Brain microvascular endothelial cell (primary cell): Measurements from ENCODE around the gene BRICD5.

Experiments
- DNase-seq: peaks from one replicate; pipeline ENCODE4 v3.0.0-alpha.2; 2020
- H3K27ac ChIP-seq: fragments of 250-450 bp; sonication (Bioruptor Pico); 2 replicates; pipeline ENCODE4 v1.5.1; 2020; ENCODE audit warnings: mild to moderate bottlenecking, moderate library complexity
- H3K27me3 ChIP-seq: fragments of 250-450 bp; sonication (Bioruptor Pico); replicated peaks from 2 replicates; pipeline ENCODE4 v1.5.1; 2020; ENCODE audit warnings: mild to moderate bottlenecking
- H3K36me3 ChIP-seq: fragments of 250-450 bp; sonication (Bioruptor Pico); replicated peaks from 2 replicates; pipeline ENCODE4 v1.5.1; 2020; ENCODE audit warnings: mild to moderate bottlenecking
- H3K4me3 ChIP-seq: 2 replicates; pipeline ENCODE4 v1.5.1; 2011; ENCODE audit warnings: low read depth, mild to moderate bottlenecking, control low read depth, low read length, moderate library complexity
- in situ Hi-C: cut with HindIII; loops from 2 replicates; pipeline ENCODE4 v1.10.0; 2017; ENCODE audit warnings: low sequenced_read_pairs, low pct_ligation_motif_present
- TF ChIP-seq, protein P1 (sequence below): IDR thresholded peaks from 2 replicates; pipeline ENCODE4 v1.5.1; 2011; ENCODE audit warnings: low read depth, mild to moderate bottlenecking, moderate library complexity, low read length, control low read depth, inconsistent platforms; ENCODE audit errors: missing control alignments

Gene BRICD5

GRCh38 chr16:2186064-2186463 lies 24.6 kb downstream of the BRICD5 start:
- Histone ChIP-seq H3K27ac (no peak overlapping the region), H3K4me3 (no peak overlapping the region), H3K36me3 (no peaks in the 10 kb centered on the region), H3K27me3 (no peaks in the 10 kb centered on the region)
- TF ChIP-seq, protein P1, sequence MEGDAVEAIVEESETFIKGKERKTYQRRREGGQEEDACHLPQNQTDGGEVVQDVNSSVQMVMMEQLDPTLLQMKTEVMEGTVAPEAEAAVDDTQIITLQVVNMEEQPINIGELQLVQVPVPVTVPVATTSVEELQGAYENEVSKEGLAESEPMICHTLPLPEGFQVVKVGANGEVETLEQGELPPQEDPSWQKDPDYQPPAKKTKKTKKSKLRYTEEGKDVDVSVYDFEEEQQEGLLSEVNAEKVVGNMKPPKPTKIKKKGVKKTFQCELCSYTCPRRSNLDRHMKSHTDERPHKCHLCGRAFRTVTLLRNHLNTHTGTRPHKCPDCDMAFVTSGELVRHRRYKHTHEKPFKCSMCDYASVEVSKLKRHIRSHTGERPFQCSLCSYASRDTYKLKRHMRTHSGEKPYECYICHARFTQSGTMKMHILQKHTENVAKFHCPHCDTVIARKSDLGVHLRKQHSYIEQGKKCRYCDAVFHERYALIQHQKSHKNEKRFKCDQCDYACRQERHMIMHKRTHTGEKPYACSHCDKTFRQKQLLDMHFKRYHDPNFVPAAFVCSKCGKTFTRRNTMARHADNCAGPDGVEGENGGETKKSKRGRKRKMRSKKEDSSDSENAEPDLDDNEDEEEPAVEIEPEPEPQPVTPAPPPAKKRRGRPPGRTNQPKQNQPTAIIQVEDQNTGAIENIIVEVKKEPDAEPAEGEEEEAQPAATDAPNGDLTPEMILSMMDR = no peak
- no peak for DNase-seq
- in situ Hi-C loops = no loop called here

- Histone ChIP-seq H3K4me3 (no peak overlapping the region), H3K36me3 (no peaks in the 10 kb centered on the region), H3K27ac (no peak overlapping the region), H3K27me3 (no peaks in the 10 kb centered on the region)
- TF ChIP-seq, protein P1 = no peak
- DNase-seq = no peak
- in situ Hi-C loops = no loop called here
Observed at GRCh38 chr16:2184962-2185361, 25.7 kb downstream of the BRICD5 start.

- Histone ChIP-seq H3K27ac (no peak overlapping the region), H3K4me3 (no peak overlapping the region), H3K36me3 (no peaks in the 10 kb centered on the region), H3K27me3 (no peaks in the 10 kb centered on the region)
- TF ChIP-seq, protein P1 = no peak
- no peak for DNase-seq
- in situ Hi-C loops = no loop called here
Observed at GRCh38 chr16:2184346-2184745, 26.3 kb downstream of the BRICD5 start.

- in situ Hi-C loops = no loop called here
- Histone ChIP-seq H3K27me3 (no peaks in the 10 kb centered on the region), H3K36me3 (no peaks in the 10 kb centered on the region), H3K4me3 (no peak overlapping the region), H3K27ac (no peak overlapping the region)
- TF ChIP-seq, protein P1 = no peak
- DNase-seq = no peak
Observed at GRCh38 chr16:2183671-2184070, 27.0 kb downstream of the BRICD5 start.

DNA sequence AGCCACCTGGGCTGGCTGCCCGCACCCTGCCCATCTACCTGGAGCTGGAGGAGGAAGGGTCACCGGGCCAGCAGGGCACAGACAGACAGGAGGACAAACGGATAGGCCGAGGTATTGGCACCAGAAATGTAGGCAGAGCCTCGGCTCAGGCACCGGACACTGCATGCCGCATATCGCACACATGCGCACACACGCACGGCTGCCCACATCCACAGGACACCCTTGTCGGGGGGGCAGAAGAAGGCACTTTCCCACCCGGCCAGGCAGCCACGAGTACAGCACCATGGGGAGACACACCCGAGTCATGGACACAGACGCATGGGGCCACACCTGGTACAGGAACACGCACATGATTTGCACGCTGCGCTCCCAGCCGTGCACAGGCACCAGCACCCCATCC lies 28.7 kb downstream of the BRICD5 start:
- Histone ChIP-seq H3K4me3 (no peak overlapping the region), H3K27ac (no peak overlapping the region), H3K36me3 (peaks cover 12% of the 10 kb centered on the region), H3K27me3 (no peaks in the 10 kb centered on the region)
- no peak for DNase-seq
- in situ Hi-C loops = no loop called here
- TF ChIP-seq, protein P1 = no peak

DNA sequence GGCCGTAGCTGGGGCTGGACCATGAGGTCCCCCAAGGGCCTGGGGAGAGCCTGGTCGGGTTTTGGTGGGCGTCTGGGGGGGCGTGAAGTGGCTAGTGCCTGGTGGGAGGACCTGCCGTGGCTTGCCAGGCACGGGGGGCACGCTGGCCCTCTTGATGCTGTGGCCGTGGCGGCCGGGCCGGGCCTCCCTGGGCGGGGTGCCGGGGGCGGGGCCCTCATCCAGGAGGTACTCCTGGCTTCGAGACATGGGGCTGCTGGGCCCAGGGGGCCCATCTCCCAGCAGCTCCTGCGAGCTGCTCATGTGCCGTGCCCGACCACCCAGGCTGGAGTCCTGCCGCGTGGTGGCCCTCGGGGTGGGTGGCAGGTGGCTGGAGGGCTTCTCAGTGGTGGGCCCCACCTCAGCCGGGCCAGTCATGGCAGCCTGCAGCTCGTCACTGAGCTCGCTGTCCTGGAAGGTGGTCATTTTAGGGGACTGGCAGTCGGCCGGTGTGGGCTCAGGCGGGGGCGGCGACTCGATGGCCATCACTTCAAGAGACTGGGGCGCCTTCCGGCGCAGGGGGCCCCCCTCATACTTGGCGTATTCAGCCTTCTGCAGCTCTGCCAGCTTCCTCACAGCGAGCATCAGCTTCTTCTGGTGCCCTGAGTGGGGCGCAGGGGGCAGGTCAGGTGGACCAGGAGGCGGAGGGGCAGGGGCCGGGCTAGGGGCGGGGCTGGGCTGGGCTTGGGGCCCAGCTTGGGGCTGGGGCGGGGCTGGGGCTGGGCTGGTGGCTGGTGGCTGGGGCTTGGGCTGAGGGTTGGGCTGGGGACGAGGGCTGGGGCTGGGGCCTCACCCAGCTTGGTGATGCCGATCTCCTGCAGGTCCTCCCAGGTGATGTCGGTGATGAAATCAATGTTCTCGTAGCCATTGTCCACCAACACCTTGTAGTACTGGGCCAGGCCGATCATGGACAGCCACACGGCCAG lies 29.4 kb downstream of the BRICD5 start:
- no peak for DNase-seq
- no peak overlapping the region for H3K27ac ChIP-seq
- peaks cover 17% of the 10 kb centered on the region for H3K36me3 ChIP-seq
- H3K4me3 ChIP-seq = no peak overlapping the region
- no peaks in the 10 kb centered on the region for H3K27me3 ChIP-seq
- TF ChIP-seq, protein P1 = no peak
- in situ Hi-C loops = no loop called here
